Hepatocyte (in vitro differentiated cells): ENCODE data around the gene FUNDC1. TPM values are rescaled to one million over a fixed set of nuclear protein-coding genes. Genes with fewer than 3 reads are reported as not detected.

ENCODE experiments used
- DNase-seq: peaks from one replicate; pipeline ENCODE4 v3.0.0-alpha.2; 2016; ENCODE audit warnings: low spot score
- H2AFZ ChIP-seq: fragments of 200-600 bp; sonication (generic); 2 replicates; pipeline ENCODE4 v1.6.0; 2016; ENCODE audit warnings: antibody characterized with exemption, mild to moderate bottlenecking
- H3K27ac ChIP-seq: fragments of 200-600 bp; sonication (generic); 2 replicates; pipeline ENCODE4 v1.5.1; 2016; ENCODE audit warnings: mild to moderate bottlenecking
- H3K27me3 ChIP-seq: fragments of 200-600 bp; sonication (generic); 2 replicates; pipeline ENCODE4 v1.6.1; 2016
- H3K36me3 ChIP-seq: fragments of 200-600 bp; sonication (generic); replicated peaks from 2 replicates; pipeline ENCODE4 v1.5.1; 2016; ENCODE audit warnings: low read depth; ENCODE audit not compliant: insufficient read depth
- H3K4me1 ChIP-seq: fragments of 200-600 bp; sonication (generic); 2 replicates; pipeline ENCODE4 v1.5.1; 2016; ENCODE audit warnings: mild to moderate bottlenecking, moderate library complexity; ENCODE audit not compliant: insufficient read depth
- H3K4me2 ChIP-seq: fragments of 200-600 bp; sonication (generic); 2 replicates; pipeline ENCODE4 v1.6.0; 2016
- H3K4me3 ChIP-seq: fragments of 200-600 bp; sonication (generic); 2 replicates; pipeline ENCODE4 v1.5.1; 2016; ENCODE audit warnings: mild to moderate bottlenecking
- H3K79me2 ChIP-seq: fragments of 200-600 bp; sonication (generic); 2 replicates; pipeline ENCODE4 v1.6.0; 2017; ENCODE audit warnings: mild to moderate bottlenecking
- H3K9me2 ChIP-seq: fragments of 200-600 bp; sonication (generic); replicated peaks from 2 replicates; pipeline ENCODE4 v1.6.0; 2017; ENCODE audit warnings: mild to moderate bottlenecking; ENCODE audit not compliant: insufficient read depth
- H3K9me3 ChIP-seq: fragments of 200-600 bp; sonication (generic); 2 replicates; pipeline ENCODE4 v1.5.1; 2016; ENCODE audit warnings: low read depth, mild to moderate bottlenecking
- H4K20me1 ChIP-seq: fragments of 200-600 bp; sonication (generic); 2 replicates; pipeline ENCODE4 v1.6.0; 2016; ENCODE audit warnings: mild to moderate bottlenecking; ENCODE audit not compliant: insufficient read depth, poor library complexity, severe bottlenecking
- EZH2 ChIP-seq: fragments of 200-600 bp; sonication (generic); IDR thresholded peaks from 2 replicates; pipeline ENCODE4 v1.6.1; 2016; ENCODE audit warnings: antibody characterized with exemption, mild to moderate bottlenecking, borderline replicate concordance
- EZH2phosphoT487 ChIP-seq: fragments of 200-600 bp; sonication (generic); IDR thresholded peaks from one replicate; pipeline ENCODE4 v1.6.1; 2018; ENCODE audit warnings: antibody characterized with exemption, mild to moderate bottlenecking, low read depth, moderate library complexity; ENCODE audit not compliant: unreplicated experiment, severe bottlenecking
- WGBS: methylation state at CpG from one replicate; pipeline ENCODE4 v1.1.6; 2016; ENCODE audit warnings: low lambda C conversion rate; ENCODE audit errors: missing lambda C conversion rate; 5-methylcytosine and 5-hydroxymethylcytosine counted together
- polyA plus RNA-seq: library from polyadenylated mRNA; unstranded; fragments of >200 nt; fragmentation: Nextera tagmentation; extraction: Ambion mirVana; gene quantifications from 2 replicates; pipeline ENCODE4 v1.2.1, GENCODE V29; 2016
- total RNA-seq: library from RNA; depleted of rRNA; stranded (reverse); fragments of >200 nt; gene quantifications from 2 replicates; pipeline ENCODE4 v1.2.3, GENCODE V29; 2014
- TF ChIP-seq, protein P1 (sequence below): fragments of 200-600 bp; sonication (generic); IDR thresholded peaks from 2 replicates; pipeline ENCODE4 v1.5.1; 2016; ENCODE audit warnings: antibody characterized with exemption, mild to moderate bottlenecking; ENCODE audit not compliant: poor library complexity

The FUNDC1 gene, protein sequence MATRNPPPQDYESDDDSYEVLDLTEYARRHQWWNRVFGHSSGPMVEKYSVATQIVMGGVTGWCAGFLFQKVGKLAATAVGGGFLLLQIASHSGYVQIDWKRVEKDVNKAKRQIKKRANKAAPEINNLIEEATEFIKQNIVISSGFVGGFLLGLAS
- total RNA-seq: 29.0 and 36.1 TPM in 2 replicates
- 27.8 and 33.8 TPM in 2 replicates for polyA plus RNA-seq

DNA sequence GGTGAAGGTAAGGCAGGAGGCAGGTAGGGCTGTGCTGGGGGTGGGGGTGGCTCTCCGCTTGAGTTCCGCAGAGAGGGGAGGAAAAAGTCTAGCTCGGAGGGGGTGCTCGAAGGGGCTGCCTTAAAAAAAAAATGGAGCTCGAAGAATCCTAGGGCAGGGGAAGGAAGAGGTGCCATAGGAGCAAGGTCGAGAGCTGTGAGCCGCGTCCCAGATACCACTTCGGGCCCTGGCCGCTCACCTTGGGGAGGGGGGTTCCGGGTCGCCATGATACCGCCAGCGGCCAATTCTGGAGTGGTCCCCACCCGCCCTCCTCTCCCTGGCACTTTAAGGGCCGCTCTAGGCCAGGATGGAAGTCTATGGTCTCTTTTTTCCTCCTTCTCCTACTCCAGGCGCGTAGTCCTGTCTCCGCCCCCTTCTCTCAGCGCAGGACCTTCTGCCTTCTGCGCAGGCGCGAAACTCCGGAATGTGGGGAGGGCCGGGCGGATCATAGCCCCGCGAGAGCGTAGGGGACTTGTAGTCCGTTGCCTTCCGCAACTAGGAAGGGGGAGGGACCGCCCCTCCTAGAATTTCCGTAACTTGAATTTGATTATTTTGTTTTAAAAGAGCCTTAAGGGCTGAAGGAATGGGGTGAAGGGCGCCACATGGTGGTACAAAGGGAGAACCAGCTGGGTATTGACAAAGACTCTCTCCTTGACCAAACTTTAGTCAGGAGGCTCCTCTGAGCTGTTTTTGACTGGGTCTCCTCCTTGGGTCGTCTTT lies at the start of gene FUNDC1:
Gene FUNDC1, minus strand, starts transcription at position 293 of the 759 bp plus-strand sequence. Its CDS starts 27 bp downstream, at position 266.
- WGBS: 59% methylated on average over 32 of the region's 35 CpGs
- no peaks in the 10 kb centered on the region for H4K20me1 ChIP-seq
- H3K4me3 ChIP-seq: peak within 1 kb of the TSS; percentile 41
- DNase-seq: peak; percentile 95
- H3K9me3 ChIP-seq: no peaks in the 10 kb centered on the region
- no peaks in the 10 kb centered on the region for H3K36me3 ChIP-seq
- no peaks in the 10 kb centered on the region for H3K9me2 ChIP-seq
- H3K27ac ChIP-seq: peak within 1 kb of the TSS; percentile 81
- no peaks in the 10 kb centered on the region for H3K4me1 ChIP-seq
- H3K4me2 ChIP-seq: peak within 1 kb of the TSS; percentile 76
- H3K27me3 ChIP-seq: no peaks in the 10 kb centered on the region
- H3K79me2 ChIP-seq: peaks cover 33% of the 10 kb centered on the region
- TF ChIP-seq, protein P1, sequence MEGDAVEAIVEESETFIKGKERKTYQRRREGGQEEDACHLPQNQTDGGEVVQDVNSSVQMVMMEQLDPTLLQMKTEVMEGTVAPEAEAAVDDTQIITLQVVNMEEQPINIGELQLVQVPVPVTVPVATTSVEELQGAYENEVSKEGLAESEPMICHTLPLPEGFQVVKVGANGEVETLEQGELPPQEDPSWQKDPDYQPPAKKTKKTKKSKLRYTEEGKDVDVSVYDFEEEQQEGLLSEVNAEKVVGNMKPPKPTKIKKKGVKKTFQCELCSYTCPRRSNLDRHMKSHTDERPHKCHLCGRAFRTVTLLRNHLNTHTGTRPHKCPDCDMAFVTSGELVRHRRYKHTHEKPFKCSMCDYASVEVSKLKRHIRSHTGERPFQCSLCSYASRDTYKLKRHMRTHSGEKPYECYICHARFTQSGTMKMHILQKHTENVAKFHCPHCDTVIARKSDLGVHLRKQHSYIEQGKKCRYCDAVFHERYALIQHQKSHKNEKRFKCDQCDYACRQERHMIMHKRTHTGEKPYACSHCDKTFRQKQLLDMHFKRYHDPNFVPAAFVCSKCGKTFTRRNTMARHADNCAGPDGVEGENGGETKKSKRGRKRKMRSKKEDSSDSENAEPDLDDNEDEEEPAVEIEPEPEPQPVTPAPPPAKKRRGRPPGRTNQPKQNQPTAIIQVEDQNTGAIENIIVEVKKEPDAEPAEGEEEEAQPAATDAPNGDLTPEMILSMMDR: peak; percentile 35
- no peak for TF ChIP-seq EZH2phosphoT487
- H2AFZ ChIP-seq: peak within 1 kb of the TSS; percentile 69

DNA sequence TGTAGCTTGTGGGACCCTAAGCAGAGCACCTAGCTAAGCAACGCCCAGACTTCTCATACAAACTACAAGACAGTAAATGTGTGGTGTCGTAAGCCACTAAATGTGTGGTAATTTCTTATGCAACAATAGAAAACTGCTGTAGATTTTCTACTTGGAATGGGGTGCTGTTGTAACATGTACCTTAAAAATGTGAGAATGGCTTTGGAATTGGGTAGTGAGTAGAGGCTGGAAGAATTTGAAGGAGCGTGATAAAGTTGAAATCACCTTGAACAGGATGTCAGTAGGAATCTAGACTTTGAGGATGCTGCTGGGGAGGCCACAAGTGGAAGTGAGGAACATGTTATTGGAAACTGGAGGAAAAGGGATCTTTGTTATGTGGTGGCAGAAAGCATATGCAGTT lies 43.2 kb upstream of the FUNDC1 start:
- Histone ChIP-seq H3K4me3 (no peak overlapping the region), H4K20me1 (no peaks in the 10 kb centered on the region), H3K27ac (no peak overlapping the region), H3K27me3 (no peaks in the 10 kb centered on the region), H3K9me2 (no peaks in the 10 kb centered on the region), H3K4me1 (no peaks in the 10 kb centered on the region), H3K36me3 (no peaks in the 10 kb centered on the region), H2AFZ (no peak overlapping the region), H3K4me2 (no peak overlapping the region), H3K79me2 (no peaks in the 10 kb centered on the region), H3K9me3 (no peaks in the 10 kb centered on the region)
- 84% methylated on average over 3 of the region's 3 CpGs for WGBS
- no peak for DNase-seq
- TF ChIP-seq EZH2phosphoT487 (no peak), EZH2 (no peak)
- TF ChIP-seq, protein P1: no peak

DNA sequence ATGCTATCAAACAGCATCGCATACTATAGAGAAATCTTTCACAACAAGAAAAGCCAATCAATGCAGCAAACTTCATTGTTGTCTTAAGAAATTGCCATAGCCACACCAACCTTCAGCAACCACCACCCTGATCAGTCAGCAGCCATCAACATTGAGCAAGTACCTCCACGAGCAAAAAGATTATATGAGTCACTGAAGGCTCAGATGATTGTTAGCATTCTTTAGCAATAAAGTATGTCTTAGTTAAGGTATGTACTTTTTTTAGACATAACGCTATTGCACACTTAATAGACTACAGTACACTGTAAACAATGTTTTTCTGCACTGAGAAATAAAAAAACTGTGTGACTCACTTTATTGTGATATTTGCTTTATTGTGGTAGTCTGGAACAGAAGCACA lies 37.8 kb upstream of the FUNDC1 start:
- Histone ChIP-seq H3K27ac (peak overlapping the region; percentile 44), H3K9me3 (no peaks in the 10 kb centered on the region), H3K4me1 (no peaks in the 10 kb centered on the region), H3K36me3 (no peaks in the 10 kb centered on the region), H3K4me2 (no peak overlapping the region), H2AFZ (no peak overlapping the region), H3K4me3 (no peak overlapping the region), H4K20me1 (no peaks in the 10 kb centered on the region), H3K27me3 (no peaks in the 10 kb centered on the region), H3K79me2 (no peaks in the 10 kb centered on the region), H3K9me2 (no peaks in the 10 kb centered on the region)
- TF ChIP-seq EZH2phosphoT487: no peak
- TF ChIP-seq EZH2: no peak
- DNase-seq: peak; percentile 16
- 49% methylated on average over 3 of the region's 3 CpGs for WGBS

DNA sequence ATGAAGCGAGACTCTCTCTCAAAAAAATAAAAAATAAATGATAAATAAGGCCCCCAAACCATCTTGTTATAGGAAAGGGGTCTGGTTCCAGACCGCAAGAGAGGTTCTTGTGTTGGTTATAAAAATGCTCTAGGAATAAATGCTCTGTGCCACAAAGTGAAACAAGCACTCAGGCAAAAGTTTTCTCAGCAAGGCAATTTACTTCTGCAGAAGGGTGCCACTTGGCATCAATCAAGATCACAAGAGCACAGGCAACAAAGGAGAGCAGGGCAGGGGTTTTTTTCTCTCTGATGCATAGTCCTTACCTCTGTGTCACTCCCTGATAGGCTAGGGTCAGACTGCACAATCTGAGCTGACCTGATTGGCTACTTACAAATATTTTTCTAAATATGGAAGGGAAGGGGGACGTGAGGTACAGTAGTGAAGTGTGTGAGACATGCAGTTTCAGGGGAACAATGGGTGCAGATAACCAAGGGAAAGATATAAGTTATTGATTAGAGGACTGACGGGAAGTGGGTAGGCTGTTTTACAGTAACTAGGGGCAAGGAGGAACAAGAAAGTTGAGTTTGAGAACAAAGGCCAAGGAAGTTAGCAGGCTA lies 29.8 kb upstream of the FUNDC1 start:
- WGBS: 71% methylated on average over 4 of the region's 4 CpGs
- Histone ChIP-seq H3K4me1 (no peaks in the 10 kb centered on the region), H3K4me2 (no peak overlapping the region), H3K27me3 (no peaks in the 10 kb centered on the region), H3K9me3 (no peaks in the 10 kb centered on the region), H3K36me3 (no peaks in the 10 kb centered on the region), H3K9me2 (no peaks in the 10 kb centered on the region), H3K79me2 (no peaks in the 10 kb centered on the region), H3K27ac (peak overlapping the region; percentile 25), H2AFZ (no peak overlapping the region), H4K20me1 (no peaks in the 10 kb centered on the region), H3K4me3 (no peak overlapping the region)
- TF ChIP-seq EZH2 (no peak), EZH2phosphoT487 (no peak)
- TF ChIP-seq, protein P1: no peak
- DNase-seq: peak; percentile 11
